Naive thymus-derived CD4-positive, alpha-beta T cell (primary cell): ENCODE data around the gene NMS. TPM values are rescaled to one million over a fixed set of nuclear protein-coding genes. Genes with fewer than 3 reads are reported as not detected.
"Not testable (repeated sequence)": the region's sequence is repeated elsewhere in the genome, so short reads cannot be mapped to it uniquely, and the experiment has no call there.

Experiments used
- ATAC-seq: fragments of 150-1000 bp; cut with Tn5 transposase; 2 replicates; pipeline ENCODE4 v1.10.0; 2021; ENCODE audit warnings: mild to moderate bottlenecking, moderate library complexity
- CTCF ChIA-PET: fragments of 350-600 bp; sonication (Branson Sonifier 250); formaldehyde crosslinking; loops from one replicate; lab custom pipeline; 2021; ENCODE audit warnings: antibody characterized with exemption; lab: Charles Lee
- POLR2A ChIA-PET: fragments of 350-600 bp; sonication (Branson Sonifier 250); formaldehyde crosslinking; loops from one replicate; lab custom pipeline; 2021; ENCODE audit warnings: antibody characterized with exemption, inconsistent platforms; lab: Charles Lee
- DNase-seq, 9 donors: peaks; one replicate each; pipeline versions ENCODE4 v3.0.0 to v3.0.0-alpha.2; 2020 to 2022; ENCODE audit warnings: mixed read lengths in 1 of 9
- H3K27ac ChIP-seq: one replicate; pipeline ENCODE4 v1.7.0; 2013; ENCODE audit warnings: mild to moderate bottlenecking, low read depth, low read length, moderate library complexity
- H3K27me3 ChIP-seq, 2 donors: one replicate each; pipeline ENCODE4 v1.7.0; 2013; ENCODE audit warnings: low read length in 2 of 2, mild to moderate bottlenecking in 2 of 2, moderate library complexity in 2 of 2; ENCODE audit not compliant: control insufficient read depth in 2 of 2, insufficient read depth in 2 of 2
- H3K36me3 ChIP-seq, 3 experiments: 1 replicate in 2 of 3; 2 replicates in 1 of 3; pipeline ENCODE4 v1.7.0; 2013; ENCODE audit warnings: low read length in 3 of 3, mild to moderate bottlenecking in 3 of 3, moderate library complexity in 1 of 3; ENCODE audit not compliant: insufficient read depth in 3 of 3, control insufficient read depth in 2 of 3
- H3K4me1 ChIP-seq, 2 donors: one replicate each; pipeline ENCODE4 v1.7.0; 2013; ENCODE audit warnings: low read length in 2 of 2, mild to moderate bottlenecking in 2 of 2, moderate library complexity in 1 of 2; ENCODE audit not compliant: control insufficient read depth in 2 of 2, insufficient read depth in 2 of 2
- H3K4me3 ChIP-seq: 2 replicates; pipeline ENCODE4 v1.7.0; 2013; ENCODE audit warnings: mild to moderate bottlenecking, low read length
- H3K9me3 ChIP-seq, 3 experiments: 1 replicate in 2 of 3; 2 replicates in 1 of 3; pipeline ENCODE4 v1.7.0; 2013; ENCODE audit warnings: low read length in 3 of 3; ENCODE audit not compliant: control insufficient read depth in 2 of 3
- H3K27ac Mint-ChIP-seq, 9 donors: one replicate each; pipeline ENCODE4 v1.8.0; 2020 to 2022; ENCODE audit warnings: mixed read lengths in 9 of 9, mild to moderate bottlenecking in 8 of 9, moderate library complexity in 5 of 9, inconsistent platforms in 2 of 9
- H3K27me3 Mint-ChIP-seq, 5 donors: one replicate each; pipeline ENCODE4 v1.8.0; 2021 to 2022; ENCODE audit warnings: mixed read lengths in 5 of 5, mild to moderate bottlenecking in 1 of 5
- H3K36me3 Mint-ChIP-seq, 5 donors: one replicate each; pipeline ENCODE4 v1.8.0; 2020 to 2022; ENCODE audit warnings: mixed read lengths in 5 of 5, mild to moderate bottlenecking in 3 of 5, inconsistent platforms in 1 of 5
- H3K4me1 Mint-ChIP-seq, 7 donors: one replicate each; pipeline ENCODE4 v1.8.0; 2020 to 2022; ENCODE audit warnings: mixed read lengths in 7 of 7, mild to moderate bottlenecking in 3 of 7, inconsistent platforms in 1 of 7
- H3K4me3 Mint-ChIP-seq, 10 donors: one replicate each; pipeline ENCODE4 v1.8.0; 2020 to 2022; ENCODE audit warnings: mild to moderate bottlenecking in 10 of 10, mixed read lengths in 10 of 10, moderate library complexity in 6 of 10, inconsistent platforms in 2 of 10
- H3K9me3 Mint-ChIP-seq, 11 donors: one replicate each; pipeline ENCODE4 v1.8.0; 2020 to 2022; ENCODE audit warnings: mixed read lengths in 11 of 11, mild to moderate bottlenecking in 4 of 11, inconsistent platforms in 1 of 11, moderate library complexity in 1 of 11
- intact Hi-C, 2 donors: fragments of 100-400 bp; cut with micrococcal nuclease; formaldehyde crosslinking; loops; one replicate each; pipeline ENCODE4 v1.15.1; 2023
- polyA plus RNA-seq, 2 donors: library from polyadenylated mRNA; unstranded; fragments of 300-500 nt; fragmentation: Illumina TruSeq; gene quantifications; one replicate each; pipeline ENCODE4 v1.2.3, GENCODE V29; 2021
- total RNA-seq, 6 experiments: library from RNA in 5 of 6; stranded (reverse) in 5 of 6; gene quantifications; 1 replicate in 5 of 6; 2 replicates in 1 of 6; pipeline ENCODE4 v1.2.3 and lab custom pipeline; 2021 to 2026

NMS gene
- total and polyA plus RNA-seq, 7 experiments from 2014 or later, result not detected

DNA sequence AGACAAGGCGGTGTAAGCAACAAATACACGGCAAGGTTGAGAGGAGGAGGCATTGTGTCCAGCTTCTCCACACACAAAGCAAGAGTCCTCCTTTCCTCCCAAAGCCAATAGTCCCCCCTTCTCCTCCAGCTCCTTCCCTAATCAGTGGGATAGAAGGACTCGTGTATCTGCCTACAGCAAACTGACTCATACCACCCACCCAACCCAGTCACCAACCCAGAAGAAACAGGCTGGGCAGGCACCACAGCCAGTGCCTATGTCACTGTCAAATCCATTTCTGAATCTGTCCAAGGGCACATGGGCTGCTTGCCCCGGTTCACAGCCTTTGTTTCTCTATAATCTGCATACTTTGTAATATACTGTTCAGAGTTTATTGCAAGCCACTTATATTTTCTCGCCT is 19.2 kb upstream of the NMS start:
- Histone ChIP-seq H3K36me3 (no peaks in the 10 kb centered on the region), H3K4me1 (no peaks in the 10 kb centered on the region), H3K4me3 (no peak overlapping the region), H3K9me3 (no peaks in the 10 kb centered on the region), H3K27ac (no peak overlapping the region), H3K27me3 (no peaks in the 10 kb centered on the region)
- no peak overlapping the region for H3K4me3 Mint-ChIP-seq
- DNase-seq (no peak), ATAC-seq (no peak)
- H3K36me3 Mint-ChIP-seq, result peaks cover 0 to 4% (median 0%) of the 10 kb centered on the region in 5 donors
- peaks cover 0 to 9% (median 0%) of the 10 kb centered on the region in 11 donors for H3K9me3 Mint-ChIP-seq
- ChIA-PET CTCF (no interaction called here), POLR2A (no interaction called here)
- no peak overlapping the region for H3K27ac Mint-ChIP-seq
- no peaks in the 10 kb centered on the region for H3K4me1 Mint-ChIP-seq
- H3K27me3 Mint-ChIP-seq, result peaks cover 4 to 7% (median 6%) of the 10 kb centered on the region in 5 donors
- intact Hi-C loops, result no loop called here

- H3K4me1 Mint-ChIP-seq, result no peaks in the 10 kb centered on the region
- H3K36me3 Mint-ChIP-seq, result peaks cover 0 to 4% (median 0%) of the 10 kb centered on the region in 5 donors
- Histone ChIP-seq H3K36me3 (no peaks in the 10 kb centered on the region), H3K27me3 (no peaks in the 10 kb centered on the region), H3K9me3 (no peaks in the 10 kb centered on the region), H3K4me1 (no peaks in the 10 kb centered on the region), H3K27ac (no peak overlapping the region), H3K4me3 (no peak overlapping the region)
- CTCF ChIA-PET, result no interaction called here
- POLR2A ChIA-PET, result no interaction called here
- no peak overlapping the region for H3K27ac Mint-ChIP-seq
- intact Hi-C loops, result no loop called here
- H3K27me3 Mint-ChIP-seq, result peaks cover 4 to 7% (median 6%) of the 10 kb centered on the region in 5 donors
- peaks cover 0 to 16% (median 3%) of the 10 kb centered on the region in 11 donors for H3K9me3 Mint-ChIP-seq
- no peak overlapping the region for H3K4me3 Mint-ChIP-seq
- ATAC-seq (no peak), DNase-seq (no peak)
These were observed 18.5 kb upstream of the NMS start for GRCh38 chr2:100451734-100452133.

- H3K36me3 ChIP-seq, result no peaks in the 10 kb centered on the region
These were observed 16.4 kb upstream of the NMS start for GRCh38 chr2:100453853-100454252.

DNA sequence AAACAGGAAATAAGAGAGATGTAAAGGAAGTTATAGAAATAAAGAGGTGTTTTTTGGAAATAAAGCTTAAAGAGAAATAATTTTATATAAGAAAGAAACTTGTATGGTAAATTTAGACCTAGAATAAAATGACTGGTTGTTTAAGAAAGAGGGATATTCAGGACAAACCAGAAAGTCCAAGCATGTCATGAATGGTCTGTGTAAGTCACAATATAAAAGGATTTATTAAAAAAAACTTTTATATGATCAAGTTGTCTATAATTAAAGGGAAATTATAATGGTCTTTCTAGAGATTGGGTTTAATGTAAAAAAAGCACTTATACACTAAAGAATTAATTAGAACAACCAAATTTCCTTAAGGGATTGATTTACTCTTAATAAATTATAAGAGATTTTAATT is 13.9 kb upstream of the NMS start:
- H3K36me3 Mint-ChIP-seq, H3K27ac ChIP-seq, POLR2A ChIA-PET, CTCF ChIA-PET, H3K9me3 ChIP-seq, H3K27ac Mint-ChIP-seq, intact Hi-C loops, DNase-seq, ATAC-seq, H3K4me1 ChIP-seq, H3K4me1 Mint-ChIP-seq, H3K4me3 Mint-ChIP-seq, H3K4me3 ChIP-seq, H3K36me3 ChIP-seq, H3K27me3 ChIP-seq: not testable (repeated sequence)
- Mint-ChIP-seq H3K27me3 (peaks cover 4 to 13% (median 6%) of the 10 kb centered on the region in 5 donors), H3K9me3 (peaks cover 5 to 53% (median 18%) of the 10 kb centered on the region in 11 donors)

More at GRCh38 chr2:100453853-100454252, 16.4 kb upstream of the NMS start:
- no peak for DNase-seq
- H3K36me3 Mint-ChIP-seq, result peaks cover 0 to 4% (median 0%) of the 10 kb centered on the region in 5 donors
- no peak overlapping the region for H3K4me3 Mint-ChIP-seq
- no peak overlapping the region for H3K27ac Mint-ChIP-seq
- H3K27me3 Mint-ChIP-seq, result peaks cover 4 to 7% (median 6%) of the 10 kb centered on the region in 5 donors
- no peak overlapping the region for H3K4me3 ChIP-seq
- H3K4me1 Mint-ChIP-seq, result no peaks in the 10 kb centered on the region
- CTCF ChIA-PET, result no interaction called here
- H3K9me3 Mint-ChIP-seq, result peaks cover 0 to 32% (median 8%) of the 10 kb centered on the region in 11 donors
- POLR2A ChIA-PET, result no interaction called here
- no peak for ATAC-seq
- H3K27me3 ChIP-seq, result no peaks in the 10 kb centered on the region
- H3K27ac ChIP-seq, result no peak overlapping the region
- intact Hi-C loops, result no loop called here
- no peaks in the 10 kb centered on the region for H3K9me3 ChIP-seq
- H3K4me1 ChIP-seq, result no peaks in the 10 kb centered on the region

DNA sequence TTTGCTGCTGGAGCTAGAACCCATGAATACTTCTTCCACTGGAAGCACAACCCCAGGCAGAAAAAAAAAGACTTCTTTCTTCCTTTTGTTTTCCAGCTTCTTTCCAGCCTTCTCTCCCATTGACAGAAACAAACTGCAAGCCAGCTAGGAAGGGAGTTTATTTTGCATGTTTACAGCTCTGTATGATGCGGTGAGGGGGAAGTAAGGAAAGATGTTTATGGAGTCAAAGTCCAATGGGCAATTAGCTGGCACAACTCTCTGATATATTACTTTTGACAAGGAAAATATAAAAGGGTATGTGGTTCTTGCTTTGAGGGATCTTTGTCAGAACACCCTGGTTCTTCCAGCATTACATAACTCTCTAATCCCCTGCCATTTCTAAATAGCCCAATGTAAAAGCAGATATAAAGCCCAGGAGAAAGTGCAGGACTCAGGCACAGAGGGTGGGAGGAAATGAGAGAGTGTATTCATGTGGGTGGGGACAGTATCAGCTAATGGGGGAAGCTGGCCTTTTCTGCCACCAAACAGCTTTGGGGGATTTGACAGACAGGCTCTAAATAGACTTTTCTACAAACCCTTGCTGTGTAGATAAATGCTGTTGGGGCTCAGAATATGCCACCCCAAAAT is 9.3 kb upstream of the NMS start:
- no peaks in the 10 kb centered on the region for H3K36me3 ChIP-seq
- DNase-seq (no peak), ATAC-seq (no peak)
- H3K4me3 ChIP-seq, result no peak overlapping the region
- intact Hi-C loops, result no loop called here
- peaks cover 0 to 17% (median 10%) of the 10 kb centered on the region in 5 donors for H3K27me3 Mint-ChIP-seq
- H3K27ac Mint-ChIP-seq, result no peak overlapping the region
- no peak overlapping the region for H3K4me3 Mint-ChIP-seq
- peaks cover 0 to 5% (median 2%) of the 10 kb centered on the region in 5 donors for H3K36me3 Mint-ChIP-seq
- no peaks in the 10 kb centered on the region for H3K27me3 ChIP-seq
- H3K9me3 Mint-ChIP-seq, result peaks cover 5 to 44% (median 14%) of the 10 kb centered on the region in 11 donors
- H3K27ac ChIP-seq, result no peak overlapping the region
- POLR2A ChIA-PET, result no interaction called here
- no peaks in the 10 kb centered on the region for H3K4me1 ChIP-seq
- no peaks in the 10 kb centered on the region for H3K9me3 ChIP-seq
- peaks cover 0 to 2% (median 0%) of the 10 kb centered on the region in 7 donors for H3K4me1 Mint-ChIP-seq
- CTCF ChIA-PET, result no interaction called here

DNA sequence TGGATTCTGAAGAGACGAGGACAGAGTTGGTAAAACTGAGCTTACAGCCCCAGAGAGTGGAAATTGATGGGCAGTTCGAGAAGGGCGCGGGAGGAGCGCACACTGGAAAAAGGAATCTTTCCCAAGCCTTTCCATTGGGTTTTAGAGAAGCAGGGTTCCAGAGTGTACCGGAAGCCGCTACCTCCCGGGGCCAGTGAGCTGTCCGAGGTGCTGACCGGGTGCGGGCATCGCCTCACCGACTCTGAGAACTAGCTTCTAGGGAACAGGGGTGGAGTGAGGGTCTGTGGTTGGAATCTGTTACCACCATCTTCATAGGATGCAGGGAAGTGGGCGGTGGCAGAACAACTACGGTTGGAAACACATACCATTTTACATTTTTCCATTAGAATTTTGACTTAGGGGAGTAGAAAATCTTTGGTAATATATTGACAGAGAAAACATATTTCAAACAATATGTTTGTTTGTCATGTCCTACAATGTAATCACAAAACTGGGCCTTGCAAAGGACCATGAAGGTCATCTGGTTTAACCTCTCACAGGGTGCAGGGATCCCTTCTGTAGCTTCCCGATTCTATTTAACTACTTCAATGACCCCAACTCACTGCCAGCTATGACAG is 724 bp downstream of the NMS start:
- no peak overlapping the region for H3K27ac ChIP-seq
- H3K4me1 ChIP-seq, result no peaks in the 10 kb centered on the region
- H3K27me3 ChIP-seq, result no peaks in the 10 kb centered on the region
- no peaks in the 10 kb centered on the region for H3K4me1 Mint-ChIP-seq
- CTCF ChIA-PET, result interaction anchor here (0.6 kb wide), 1 partner anchor 1805 kb away, joined by 6 read pairs; no protein-coding TSS in a partner anchor
- H3K9me3 ChIP-seq, result no peaks in the 10 kb centered on the region
- peak in 1 of 9 donors; percentile 35 for DNase-seq
- H3K4me3 ChIP-seq, result no peak overlapping the region
- POLR2A ChIA-PET, result no interaction called here
- peaks cover 21 to 55% (median 42%) of the 10 kb centered on the region in 5 donors for H3K27me3 Mint-ChIP-seq
- H3K27ac Mint-ChIP-seq, result no peak overlapping the region
- H3K4me3 Mint-ChIP-seq, result peak overlapping the region in 1 of 10 donors; percentile 49
- intact Hi-C loops, result no loop called here
- H3K9me3 Mint-ChIP-seq, result peaks cover 0 to 3% (median 0%) of the 10 kb centered on the region in 11 donors
- no peak for ATAC-seq
- peaks cover 0 to 4% (median 0%) of the 10 kb centered on the region in 5 donors for H3K36me3 Mint-ChIP-seq
- H3K36me3 ChIP-seq, result no peaks in the 10 kb centered on the region
